GM21825 (cell line): ENCODE data around the gene CFAP57.

Experiments
- ATAC-seq: cut with Tn5 transposase; IDR thresholded peaks from one replicate; pipeline ENCODE4 v1.9.1; 2021; ENCODE audit warnings: mild to moderate bottlenecking, moderate library complexity; ENCODE audit not compliant: unreplicated experiment

Gene CFAP57

GRCh38 chr1:43252225-43252624 is 80.1 kb downstream of the CFAP57 start:
- no peak for ATAC-seq

GRCh38 chr1:43253173-43253572 is 81.0 kb downstream of the CFAP57 start:
- no peak for ATAC-seq

- ATAC-seq = no peak
These were observed 81.7 kb downstream of the CFAP57 start for GRCh38 chr1:43253876-43254275.

GRCh38 chr1:43255438-43256210 is 83.5 kb downstream of the CFAP57 start:
- no peak for ATAC-seq

- ATAC-seq = no peak
These were observed 84.8 kb downstream of the CFAP57 start for GRCh38 chr1:43256675-43257570.

- ATAC-seq = no peak
These were observed 86.2 kb downstream of the CFAP57 start for GRCh38 chr1:43258370-43258769.

GRCh38 chr1:43265431-43265830 is 93.3 kb downstream of the CFAP57 start:
- ATAC-seq = no peak

GRCh38 chr1:43266881-43267280 is 94.8 kb downstream of the CFAP57 start:
- no peak for ATAC-seq

GRCh38 chr1:43267291-43267805 is 95.2 kb downstream of the CFAP57 start:
- no peak for ATAC-seq

GRCh38 chr1:43267818-43268425 is 95.8 kb downstream of the CFAP57 start:
- ATAC-seq = no peak

GRCh38 chr1:43269627-43270375 is 97.7 kb downstream of the CFAP57 start, which contains the start of gene TMEM125:
TMEM125 (plus strand) TSS chr1:43269983; CDS start chr1:43272723, 2,740 bp downstream.
- ATAC-seq = no peak

GRCh38 chr1:43270421-43271095 is 98.4 kb downstream of the CFAP57 start:
- ATAC-seq = no peak

- ATAC-seq = no peak
These were observed 99.3 kb downstream of the CFAP57 start for GRCh38 chr1:43271186-43272118.

GRCh38 chr1:43272161-43272560 is 100.0 kb downstream of the CFAP57 start:
- ATAC-seq = no peak

- ATAC-seq = no peak
These were observed 100.7 kb downstream of the CFAP57 start for GRCh38 chr1:43272576-43273571.

GRCh38 chr1:43273708-43274107 is 101.6 kb downstream of the CFAP57 start:
- no peak for ATAC-seq

- ATAC-seq = no peak
These were observed 102.1 kb downstream of the CFAP57 start for GRCh38 chr1:43274125-43274803.
